ENCODE data around the gene PITX2.

PITX2 gene

GRCh38 chr4:110629780-110630687 is 7.2 kb upstream of the PITX2 start:
- TF ChIP-seq CTCF (IDR thresholded peaks at IDR 0.05): no peak

GRCh38 chr4:110629214-110629754 is 6.4 kb upstream of the PITX2 start:
- no peak for TF ChIP-seq CTCF (IDR thresholded peaks at IDR 0.05)

- TF ChIP-seq CTCF (IDR thresholded peaks at IDR 0.05): no peak
Measured at GRCh38 chr4:110628663-110629213, 5.9 kb upstream of the PITX2 start.

- no peak for TF ChIP-seq CTCF (IDR thresholded peaks at IDR 0.05)
Measured at GRCh38 chr4:110627977-110628662, 5.2 kb upstream of the PITX2 start.

GRCh38 chr4:110626532-110627153 is 3.8 kb upstream of the PITX2 start:
- TF ChIP-seq CTCF (IDR thresholded peaks at IDR 0.05): no peak

- TF ChIP-seq CTCF (IDR thresholded peaks at IDR 0.05): no peak
Measured at GRCh38 chr4:110625576-110626257, 2.8 kb upstream of the PITX2 start.

Data from LNCAP (cell line).